ENCODE measurements around the gene RHOC. TPM values are rescaled to one million over a fixed set of nuclear protein-coding genes. Genes with fewer than 3 reads are reported as not detected.

RHOC gene
- total RNA-seq, 1 donor from 2014 or later: 300 TPM

GRCh38 chr1:112701227-112702066 lies 5.5 kb downstream of the RHOC start:
- Mint-ChIP-seq H3K36me3 (ENCODE audit: low read depth, unreplicated experiment) (peaks cover 44% of the 10 kb centered on the region), H3K9me3 (ENCODE audit: unreplicated experiment) (no peaks in the 10 kb centered on the region), H3K27me3 (ENCODE audit: unreplicated experiment) (peaks cover 28% of the 10 kb centered on the region), H3K4me1 (ENCODE audit: unreplicated experiment) (peaks cover 69% of the 10 kb centered on the region), H3K27ac (ENCODE audit: unreplicated experiment) (peak overlapping the region; percentile 92), H3K4me3 (ENCODE audit: unreplicated experiment) (peak overlapping the region; percentile 78)
- DNase-seq (ENCODE audit: low spot score): no peak
- TF ChIP-seq, protein P1, sequence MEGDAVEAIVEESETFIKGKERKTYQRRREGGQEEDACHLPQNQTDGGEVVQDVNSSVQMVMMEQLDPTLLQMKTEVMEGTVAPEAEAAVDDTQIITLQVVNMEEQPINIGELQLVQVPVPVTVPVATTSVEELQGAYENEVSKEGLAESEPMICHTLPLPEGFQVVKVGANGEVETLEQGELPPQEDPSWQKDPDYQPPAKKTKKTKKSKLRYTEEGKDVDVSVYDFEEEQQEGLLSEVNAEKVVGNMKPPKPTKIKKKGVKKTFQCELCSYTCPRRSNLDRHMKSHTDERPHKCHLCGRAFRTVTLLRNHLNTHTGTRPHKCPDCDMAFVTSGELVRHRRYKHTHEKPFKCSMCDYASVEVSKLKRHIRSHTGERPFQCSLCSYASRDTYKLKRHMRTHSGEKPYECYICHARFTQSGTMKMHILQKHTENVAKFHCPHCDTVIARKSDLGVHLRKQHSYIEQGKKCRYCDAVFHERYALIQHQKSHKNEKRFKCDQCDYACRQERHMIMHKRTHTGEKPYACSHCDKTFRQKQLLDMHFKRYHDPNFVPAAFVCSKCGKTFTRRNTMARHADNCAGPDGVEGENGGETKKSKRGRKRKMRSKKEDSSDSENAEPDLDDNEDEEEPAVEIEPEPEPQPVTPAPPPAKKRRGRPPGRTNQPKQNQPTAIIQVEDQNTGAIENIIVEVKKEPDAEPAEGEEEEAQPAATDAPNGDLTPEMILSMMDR (IDR thresholded peaks at IDR 0.05; ENCODE audit: unreplicated experiment): no peak

- Mint-ChIP-seq H3K4me1 (ENCODE audit: unreplicated experiment) (peaks cover 65% of the 10 kb centered on the region), H3K27ac (ENCODE audit: unreplicated experiment) (peak overlapping the region; percentile 92), H3K4me3 (ENCODE audit: unreplicated experiment) (peak overlapping the region; percentile 63), H3K27me3 (ENCODE audit: unreplicated experiment) (peaks cover 30% of the 10 kb centered on the region), H3K9me3 (ENCODE audit: unreplicated experiment) (no peaks in the 10 kb centered on the region), H3K36me3 (ENCODE audit: low read depth, unreplicated experiment) (peaks cover 41% of the 10 kb centered on the region)
- TF ChIP-seq, protein P1 (IDR thresholded peaks at IDR 0.05; ENCODE audit: unreplicated experiment): no peak
- peak; percentile 94 for DNase-seq (ENCODE audit: low spot score)
These were observed 6.4 kb downstream of the RHOC start for GRCh38 chr1:112700290-112701226.

DNA sequence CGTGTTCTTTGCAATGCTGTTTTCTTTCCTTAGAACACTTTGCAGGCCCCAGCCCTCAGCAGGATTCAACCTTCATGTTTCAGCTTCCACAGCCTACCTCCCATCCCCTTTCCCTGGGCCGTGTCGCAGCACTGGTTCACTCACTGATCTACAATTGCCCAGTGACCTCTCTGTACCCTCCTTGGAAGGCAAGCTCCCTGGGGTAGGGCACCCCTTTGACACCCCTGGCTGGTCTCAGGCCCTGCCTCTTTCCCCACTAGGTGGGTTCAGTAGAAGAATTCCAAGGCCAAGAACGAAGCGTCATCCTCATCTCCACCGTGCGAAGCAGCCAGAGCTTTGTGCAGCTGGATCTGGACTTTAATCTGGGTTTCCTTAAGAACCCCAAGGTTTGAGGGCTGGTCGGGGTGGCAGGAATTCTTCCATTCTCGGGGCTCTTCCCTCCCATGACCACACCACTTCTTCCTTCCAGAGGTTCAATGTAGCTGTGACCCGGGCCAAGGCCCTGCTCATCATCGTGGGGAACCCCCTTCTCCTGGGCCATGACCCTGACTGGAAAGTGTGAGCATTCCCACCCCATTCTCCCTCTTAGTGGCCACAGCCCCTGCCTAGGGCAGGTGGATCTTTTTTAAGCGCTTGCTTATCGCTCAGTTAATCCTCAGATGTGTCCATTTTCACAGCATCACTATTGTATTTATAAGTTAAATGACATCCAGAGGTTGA lies 7.3 kb downstream of the RHOC start:
- Mint-ChIP-seq H3K4me1 (ENCODE audit: unreplicated experiment) (peaks cover 56% of the 10 kb centered on the region), H3K36me3 (ENCODE audit: low read depth, unreplicated experiment) (peaks cover 41% of the 10 kb centered on the region), H3K27ac (ENCODE audit: unreplicated experiment) (peak overlapping the region; percentile 92), H3K27me3 (ENCODE audit: unreplicated experiment) (peaks cover 33% of the 10 kb centered on the region), H3K9me3 (ENCODE audit: unreplicated experiment) (no peaks in the 10 kb centered on the region), H3K4me3 (ENCODE audit: unreplicated experiment) (peak overlapping the region; percentile 56)
- TF ChIP-seq, protein P1 (IDR thresholded peaks at IDR 0.05; ENCODE audit: unreplicated experiment): no peak
- DNase-seq (ENCODE audit: low spot score): no peak

- Mint-ChIP-seq H3K4me1 (ENCODE audit: unreplicated experiment) (peaks cover 48% of the 10 kb centered on the region), H3K36me3 (ENCODE audit: low read depth, unreplicated experiment) (peaks cover 38% of the 10 kb centered on the region), H3K9me3 (ENCODE audit: unreplicated experiment) (no peaks in the 10 kb centered on the region), H3K27me3 (ENCODE audit: unreplicated experiment) (peaks cover 28% of the 10 kb centered on the region), H3K4me3 (ENCODE audit: unreplicated experiment) (peak overlapping the region; percentile 56), H3K27ac (ENCODE audit: unreplicated experiment) (peak overlapping the region; percentile 13)
- TF ChIP-seq, protein P1 (IDR thresholded peaks at IDR 0.05; ENCODE audit: unreplicated experiment): no peak
- no peak for DNase-seq (ENCODE audit: low spot score)
These were observed 8.3 kb downstream of the RHOC start for GRCh38 chr1:112698366-112699310.

Data from endothelial cell (in vitro differentiated cells).